ENCODE measurements around the gene IFI6.

The IFI6 gene

GRCh38 chr1:27676410-27676809 lies 4.4 kb upstream of the IFI6 start:
- no peak for DNase-seq (ENCODE audit: low spot score)
- no peak for FAIRE-seq

- DNase-seq (ENCODE audit: low spot score) (no peak), FAIRE-seq (no peak)
Observed at GRCh38 chr1:27672750-27673112, 739 bp upstream of the IFI6 start.

GRCh38 chr1:27669876-27670275 lies 2.1 kb downstream of the IFI6 start:
- DNase-seq (ENCODE audit: low spot score) (no peak), FAIRE-seq (no peak)

- DNase-seq (ENCODE audit: low spot score) (peak; percentile 75), FAIRE-seq (peak; percentile 79)
Observed at GRCh38 chr1:27668808-27669723, 2.9 kb downstream of the IFI6 start.

- DNase-seq (ENCODE audit: low spot score), result no peak
- no peak for FAIRE-seq
Observed at GRCh38 chr1:27668121-27668807, 3.7 kb downstream of the IFI6 start.

GRCh38 chr1:27666791-27667254 lies 5.2 kb downstream of the IFI6 start:
- DNase-seq (ENCODE audit: low spot score) (no peak), FAIRE-seq (no peak)

GRCh38 chr1:27666294-27666693 lies 5.7 kb downstream of the IFI6 start:
- no peak for DNase-seq (ENCODE audit: low spot score)
- FAIRE-seq, result no peak

GRCh38 chr1:27665016-27665651 lies 6.9 kb downstream of the IFI6 start:
- FAIRE-seq, result no peak
- no peak for DNase-seq (ENCODE audit: low spot score)

GRCh38 chr1:27664291-27664690 lies 7.7 kb downstream of the IFI6 start:
- DNase-seq (ENCODE audit: low spot score) (no peak), FAIRE-seq (no peak)

- DNase-seq (ENCODE audit: low spot score), result peak; percentile 76
- no peak for FAIRE-seq
Observed at GRCh38 chr1:27662707-27663393, 9.1 kb downstream of the IFI6 start.

GRCh38 chr1:27662261-27662660 lies 9.7 kb downstream of the IFI6 start:
- FAIRE-seq, result no peak
- DNase-seq (ENCODE audit: low spot score), result no peak

- FAIRE-seq (no peak), DNase-seq (ENCODE audit: low spot score) (no peak)
Observed at GRCh38 chr1:27661412-27662075, 10.4 kb downstream of the IFI6 start.

- DNase-seq (ENCODE audit: low spot score) (no peak), FAIRE-seq (no peak)
Observed at GRCh38 chr1:27660300-27660835, 11.6 kb downstream of the IFI6 start.

- peak; percentile 42 for FAIRE-seq
- DNase-seq (ENCODE audit: low spot score), result peak; percentile 94
Observed at GRCh38 chr1:27659497-27660299, 12.3 kb downstream of the IFI6 start.

- FAIRE-seq, result no peak
- DNase-seq (ENCODE audit: low spot score), result peak; percentile 38
Observed at GRCh38 chr1:27658951-27659496, 13.0 kb downstream of the IFI6 start.

GRCh38 chr1:27656157-27656893 lies 15.7 kb downstream of the IFI6 start:
- no peak for DNase-seq (ENCODE audit: low spot score)
- FAIRE-seq, result no peak

GRCh38 chr1:27655151-27655937 lies 16.6 kb downstream of the IFI6 start:
- no peak for FAIRE-seq

More at GRCh38 chr1:27655151-27655937, 16.6 kb downstream of the IFI6 start:
- no peak for DNase-seq (ENCODE audit: low spot score)
